GM21576 (cell line): ENCODE data around the gene DPM3.

Experiments used
- ATAC-seq: cut with Tn5 transposase; IDR thresholded peaks from one replicate; pipeline ENCODE4 v1.9.1; 2021; ENCODE audit warnings: mild to moderate bottlenecking, moderate library complexity; ENCODE audit not compliant: unreplicated experiment

The DPM3 gene

GRCh38 chr1:155103325-155103724 is 37.0 kb downstream of the DPM3 start:
- ATAC-seq, result no peak

DNA sequence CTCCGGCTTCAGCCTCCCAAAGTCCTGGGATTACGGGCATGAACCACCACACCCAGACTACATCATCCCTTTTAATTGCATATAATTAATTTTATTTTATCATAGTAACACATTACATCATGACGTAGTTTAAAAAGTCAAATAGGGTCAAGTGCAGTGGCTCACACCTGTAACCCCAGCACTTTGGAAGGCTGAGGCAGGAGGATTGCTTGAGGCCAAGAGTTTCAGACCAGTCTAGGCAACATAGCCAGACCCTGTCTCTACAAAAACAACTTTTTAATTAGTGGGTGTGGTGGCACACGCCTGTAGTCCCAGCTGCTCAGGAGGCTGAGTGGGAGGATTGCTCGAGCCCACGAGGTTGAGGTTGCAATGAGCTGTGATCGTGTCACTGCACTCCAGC is 41.0 kb downstream of the DPM3 start:
- no peak for ATAC-seq

- ATAC-seq, result no peak
Measured at GRCh38 chr1:155094622-155094948, 45.7 kb downstream of the DPM3 start.

- no peak for ATAC-seq
Measured at GRCh38 chr1:155093911-155094621, 46.3 kb downstream of the DPM3 start.

DNA sequence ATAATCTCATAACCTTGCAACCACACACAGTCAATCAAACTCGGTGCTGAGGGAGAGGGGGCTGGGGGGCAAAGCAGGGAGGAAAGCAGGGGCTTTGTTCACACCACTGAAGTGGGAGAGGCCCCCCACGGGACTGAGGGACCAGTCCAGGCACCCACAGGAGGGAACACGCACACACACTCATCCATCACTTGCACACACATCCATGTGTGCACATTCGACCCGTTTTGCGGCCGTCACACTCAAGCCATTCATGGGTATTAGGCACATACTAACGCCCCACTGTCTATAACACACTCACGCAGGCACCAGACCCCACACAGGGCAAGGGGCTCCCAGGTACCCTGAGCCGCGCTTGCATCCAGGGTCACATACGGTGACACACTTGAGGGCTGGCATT is 47.7 kb downstream of the DPM3 start:
- ATAC-seq, result no peak

- no peak for ATAC-seq
Measured at GRCh38 chr1:155092131-155092530, 48.2 kb downstream of the DPM3 start.

DNA sequence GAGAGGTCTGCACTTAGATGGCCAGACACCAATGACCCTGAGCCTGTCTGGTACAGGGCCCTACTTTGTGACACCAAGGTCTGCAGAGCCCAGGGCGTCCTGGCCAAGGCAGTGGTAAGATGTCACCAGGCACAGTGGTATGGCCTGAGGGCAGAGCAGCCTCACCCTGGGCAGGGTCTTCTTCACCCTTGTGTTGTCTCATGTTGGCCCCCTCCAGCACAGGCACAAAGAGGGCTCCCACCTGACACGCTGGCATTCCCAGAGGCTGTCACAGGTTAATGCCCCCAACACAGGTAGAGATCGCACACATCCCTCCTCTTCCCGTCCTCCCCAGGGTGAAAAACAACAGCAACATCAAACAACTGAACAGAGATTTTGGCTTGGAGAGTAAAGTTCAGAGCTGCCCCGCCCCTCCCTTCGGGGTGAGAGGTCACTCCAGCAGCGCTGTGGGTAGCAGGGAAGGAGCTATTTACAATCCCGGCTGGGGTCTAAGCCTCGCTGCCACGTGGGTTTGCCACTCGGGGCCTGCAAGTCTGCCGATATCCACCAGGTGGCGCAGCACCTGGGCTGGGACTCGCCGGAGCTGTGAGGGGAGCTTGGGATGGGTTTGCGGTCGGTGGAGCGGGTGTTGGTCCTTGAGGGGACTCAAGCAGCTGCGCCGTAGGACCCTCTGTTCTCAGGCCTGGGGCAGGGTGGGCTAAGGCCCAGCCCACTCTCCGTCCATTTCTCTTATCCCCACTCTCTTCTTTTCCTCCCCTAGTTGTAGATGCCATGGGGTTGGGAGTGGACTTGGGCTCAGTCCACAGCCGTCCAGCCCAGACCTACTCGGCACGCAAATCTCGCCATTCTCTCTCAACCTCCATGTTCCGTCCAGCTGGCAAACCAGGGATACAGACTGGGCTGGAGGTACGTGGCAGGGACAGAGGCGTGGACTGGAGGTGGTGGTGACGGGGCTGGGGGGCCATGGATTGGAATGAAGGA is 49.0 kb downstream of the DPM3 start:
- ATAC-seq, result no peak
